Parathyroid adenoma (tissue), 2 donors: ENCODE measurements around the gene SKA1.
"Not testable (repeated sequence)": the region's sequence is repeated elsewhere in the genome, so short reads cannot be mapped to it uniquely, and the experiment has no call there.

ENCODE experiments used
- H2AFZ ChIP-seq: fragments of 300-600 bp; sonication (generic); one replicate; pipeline ENCODE4 v1.7.0; 2017; ENCODE audit warnings: antibody characterized with exemption, mild to moderate bottlenecking
- H3K27ac ChIP-seq: fragments of 300-600 bp; sonication (generic); one replicate; pipeline ENCODE4 v1.7.0; 2017
- H3K27me3 ChIP-seq: fragments of 300-600 bp; sonication (generic); one replicate; pipeline ENCODE4 v1.7.0; 2017; ENCODE audit warnings: low read length; ENCODE audit not compliant: control insufficient read depth, insufficient read depth
- H3K36me3 ChIP-seq: fragments of 300-600 bp; sonication (generic); one replicate; pipeline ENCODE4 v1.7.0; 2017; ENCODE audit warnings: low read length; ENCODE audit not compliant: control insufficient read depth, insufficient read depth
- H3K4me1 ChIP-seq: fragments of 300-600 bp; sonication (generic); one replicate; pipeline ENCODE4 v1.7.0; 2017; ENCODE audit warnings: control low read depth
- H3K4me2 ChIP-seq: fragments of 300-600 bp; sonication (generic); one replicate; pipeline ENCODE4 v1.7.0; 2017; ENCODE audit warnings: low read length
- H3K4me3 ChIP-seq: fragments of 300-600 bp; sonication (generic); one replicate; pipeline ENCODE4 v1.7.0; 2017; ENCODE audit warnings: low read depth, low read length
- H3K79me2 ChIP-seq: fragments of 300-600 bp; sonication (generic); one replicate; pipeline ENCODE4 v1.7.0; 2017; ENCODE audit warnings: control low read depth
- H3K9ac ChIP-seq: fragments of 300-600 bp; sonication (generic); one replicate; pipeline ENCODE4 v1.7.0; 2017; ENCODE audit warnings: mild to moderate bottlenecking
- H3K9me3 ChIP-seq: fragments of 300-600 bp; sonication (generic); one replicate; pipeline ENCODE4 v1.7.0; 2017; ENCODE audit warnings: low read length; ENCODE audit not compliant: control insufficient read depth
- TF ChIP-seq, protein P1 (sequence below): fragments of 300-600 bp; sonication (generic); IDR thresholded peaks from one replicate; pipeline ENCODE4 v1.7.0; 2017; ENCODE audit warnings: antibody characterized with exemption, mild to moderate bottlenecking
- donor health status: primary hyperparathyroidism.

Gene SKA1

DNA sequence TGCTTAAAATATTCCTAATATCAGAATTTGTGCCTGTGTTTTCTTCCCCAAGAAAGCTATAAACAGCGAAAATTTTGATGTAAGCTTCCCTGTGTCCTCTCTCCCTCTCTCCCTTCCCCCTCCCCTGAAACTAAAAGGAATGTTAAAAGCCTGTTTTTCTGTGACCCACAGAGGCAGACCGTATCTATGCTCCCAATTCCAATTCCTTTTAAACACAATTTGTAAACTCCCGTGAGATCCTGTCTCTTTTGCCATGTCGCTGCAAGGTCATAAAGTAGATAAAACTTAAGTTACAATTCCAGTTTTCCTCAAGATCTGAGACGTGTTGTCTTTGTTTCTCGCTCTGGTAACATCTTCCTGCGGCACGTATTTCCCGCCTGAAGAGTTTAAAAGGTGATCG lies 23.3 kb downstream of the SKA1 start:
- no peak overlapping the region for H3K4me2 ChIP-seq
- H3K4me3 ChIP-seq = no peak overlapping the region

GRCh38 chr18:50398947-50399346 lies 24.1 kb downstream of the SKA1 start:
- no peak overlapping the region for H3K27ac ChIP-seq

More for the DNA sequence above, 23.3 kb downstream of the SKA1 start:
- no peak overlapping the region for H2AFZ ChIP-seq
- H3K27me3 ChIP-seq = no peaks in the 10 kb centered on the region
- no peak overlapping the region for H3K9ac ChIP-seq
- H3K27ac ChIP-seq = no peak overlapping the region
- TF ChIP-seq, protein P1, sequence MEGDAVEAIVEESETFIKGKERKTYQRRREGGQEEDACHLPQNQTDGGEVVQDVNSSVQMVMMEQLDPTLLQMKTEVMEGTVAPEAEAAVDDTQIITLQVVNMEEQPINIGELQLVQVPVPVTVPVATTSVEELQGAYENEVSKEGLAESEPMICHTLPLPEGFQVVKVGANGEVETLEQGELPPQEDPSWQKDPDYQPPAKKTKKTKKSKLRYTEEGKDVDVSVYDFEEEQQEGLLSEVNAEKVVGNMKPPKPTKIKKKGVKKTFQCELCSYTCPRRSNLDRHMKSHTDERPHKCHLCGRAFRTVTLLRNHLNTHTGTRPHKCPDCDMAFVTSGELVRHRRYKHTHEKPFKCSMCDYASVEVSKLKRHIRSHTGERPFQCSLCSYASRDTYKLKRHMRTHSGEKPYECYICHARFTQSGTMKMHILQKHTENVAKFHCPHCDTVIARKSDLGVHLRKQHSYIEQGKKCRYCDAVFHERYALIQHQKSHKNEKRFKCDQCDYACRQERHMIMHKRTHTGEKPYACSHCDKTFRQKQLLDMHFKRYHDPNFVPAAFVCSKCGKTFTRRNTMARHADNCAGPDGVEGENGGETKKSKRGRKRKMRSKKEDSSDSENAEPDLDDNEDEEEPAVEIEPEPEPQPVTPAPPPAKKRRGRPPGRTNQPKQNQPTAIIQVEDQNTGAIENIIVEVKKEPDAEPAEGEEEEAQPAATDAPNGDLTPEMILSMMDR = no peak
- H3K36me3 ChIP-seq = no peaks in the 10 kb centered on the region
- H3K79me2 ChIP-seq = no peaks in the 10 kb centered on the region
- no peaks in the 10 kb centered on the region for H3K4me1 ChIP-seq
- no peaks in the 10 kb centered on the region for H3K9me3 ChIP-seq

DNA sequence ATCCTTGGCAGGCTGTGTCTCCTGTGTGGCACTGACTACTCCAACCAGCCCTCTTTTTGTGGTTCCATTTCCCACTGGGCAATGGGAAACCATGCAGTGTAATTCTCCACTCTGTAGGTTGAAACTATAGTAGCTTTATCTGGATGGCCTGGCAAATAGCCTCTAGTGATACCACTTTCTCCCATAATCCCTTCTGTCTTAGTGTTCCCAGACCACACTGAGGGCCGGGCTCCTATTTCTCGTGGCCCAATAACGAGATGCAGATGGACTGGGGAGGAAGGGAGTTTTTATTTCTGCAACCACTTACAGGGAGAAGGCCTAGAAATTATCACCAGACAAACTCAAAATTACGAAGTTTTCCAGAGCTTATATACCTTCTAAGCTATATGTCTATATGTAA lies 24.7 kb downstream of the SKA1 start:
- Histone ChIP-seq H3K4me3 (no peak overlapping the region), H3K4me1 (no peaks in the 10 kb centered on the region), H3K9ac (no peak overlapping the region), H2AFZ (no peak overlapping the region), H3K4me2 (no peak overlapping the region), H3K9me3 (no peaks in the 10 kb centered on the region), H3K79me2 (no peaks in the 10 kb centered on the region), H3K27ac (no peak overlapping the region), H3K36me3 (no peaks in the 10 kb centered on the region), H3K27me3 (no peaks in the 10 kb centered on the region)
- TF ChIP-seq, protein P1 = no peak

More at GRCh38 chr18:50398947-50399346, 24.1 kb downstream of the SKA1 start:
- H3K4me2 ChIP-seq = no peak overlapping the region
- TF ChIP-seq, protein P1 = no peak
- no peaks in the 10 kb centered on the region for H3K36me3 ChIP-seq
- H3K9me3 ChIP-seq = no peaks in the 10 kb centered on the region
- no peaks in the 10 kb centered on the region for H3K4me1 ChIP-seq
- H3K27me3 ChIP-seq = no peaks in the 10 kb centered on the region
- H2AFZ ChIP-seq = no peak overlapping the region
- H3K9ac ChIP-seq = no peak overlapping the region
- no peaks in the 10 kb centered on the region for H3K79me2 ChIP-seq
- H3K4me3 ChIP-seq = no peak overlapping the region

GRCh38 chr18:50400438-50400837 lies 25.6 kb downstream of the SKA1 start:
- not testable (repeated sequence) for H3K9me3 ChIP-seq, H3K4me3 ChIP-seq, H3K27ac ChIP-seq, H3K4me2 ChIP-seq, H3K79me2 ChIP-seq, H3K27me3 ChIP-seq, H3K9ac ChIP-seq, H2AFZ ChIP-seq, H3K36me3 ChIP-seq, H3K4me1 ChIP-seq

- Histone ChIP-seq H3K9me3 (no peaks in the 10 kb centered on the region), H2AFZ (no peak overlapping the region), H3K36me3 (no peaks in the 10 kb centered on the region), H3K9ac (no peak overlapping the region), H3K79me2 (no peaks in the 10 kb centered on the region), H3K4me1 (no peaks in the 10 kb centered on the region), H3K4me2 (no peak overlapping the region), H3K4me3 (no peak overlapping the region), H3K27me3 (no peaks in the 10 kb centered on the region), H3K27ac (no peak overlapping the region)
- TF ChIP-seq, protein P1 = no peak
These were observed 26.4 kb downstream of the SKA1 start for GRCh38 chr18:50401295-50401694.
